ENCODE data around the gene PLCL2.

DNA sequence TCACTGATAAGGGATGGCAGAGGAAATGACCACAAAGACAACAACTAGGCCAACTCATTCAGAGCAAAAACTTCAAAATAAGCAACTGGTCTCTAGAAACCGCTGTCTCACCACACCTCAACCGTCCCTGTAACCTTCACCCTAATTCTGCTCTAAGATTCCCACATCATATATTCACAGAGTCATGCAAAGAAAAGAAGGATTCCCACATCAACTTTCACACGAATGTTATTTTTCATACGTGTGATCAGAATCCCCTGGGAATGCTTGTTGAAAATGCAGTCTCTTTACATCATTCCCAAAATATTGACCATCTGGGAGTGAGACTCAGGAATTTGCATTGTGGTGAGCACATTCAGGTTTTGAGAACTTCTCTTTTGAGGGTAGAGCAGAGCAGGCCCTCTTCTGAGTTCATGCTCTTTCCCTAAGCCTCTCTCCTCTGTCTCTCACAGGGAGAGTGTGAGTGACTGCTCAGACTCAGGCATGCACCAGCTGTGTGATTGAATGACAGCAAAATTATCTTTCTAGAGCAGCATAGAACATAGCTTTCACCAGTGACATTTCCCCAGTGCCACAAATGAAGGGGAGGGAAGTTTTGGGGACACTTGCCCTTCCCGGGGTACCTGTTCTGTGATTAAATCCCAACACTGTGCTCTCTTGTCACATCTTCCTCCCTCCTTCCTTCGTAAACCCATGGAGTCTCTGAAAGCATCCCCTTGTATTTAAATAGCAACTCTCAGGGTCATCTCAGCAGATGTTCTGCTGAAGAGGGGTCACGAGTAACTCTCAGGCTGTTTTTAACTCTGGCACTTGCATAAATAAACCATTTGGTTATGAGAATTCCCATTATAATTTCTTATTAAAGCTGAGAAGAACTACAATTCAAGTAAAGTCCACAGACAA is 170.9 kb downstream of the PLCL2 start:
- TF ChIP-seq, protein P1, sequence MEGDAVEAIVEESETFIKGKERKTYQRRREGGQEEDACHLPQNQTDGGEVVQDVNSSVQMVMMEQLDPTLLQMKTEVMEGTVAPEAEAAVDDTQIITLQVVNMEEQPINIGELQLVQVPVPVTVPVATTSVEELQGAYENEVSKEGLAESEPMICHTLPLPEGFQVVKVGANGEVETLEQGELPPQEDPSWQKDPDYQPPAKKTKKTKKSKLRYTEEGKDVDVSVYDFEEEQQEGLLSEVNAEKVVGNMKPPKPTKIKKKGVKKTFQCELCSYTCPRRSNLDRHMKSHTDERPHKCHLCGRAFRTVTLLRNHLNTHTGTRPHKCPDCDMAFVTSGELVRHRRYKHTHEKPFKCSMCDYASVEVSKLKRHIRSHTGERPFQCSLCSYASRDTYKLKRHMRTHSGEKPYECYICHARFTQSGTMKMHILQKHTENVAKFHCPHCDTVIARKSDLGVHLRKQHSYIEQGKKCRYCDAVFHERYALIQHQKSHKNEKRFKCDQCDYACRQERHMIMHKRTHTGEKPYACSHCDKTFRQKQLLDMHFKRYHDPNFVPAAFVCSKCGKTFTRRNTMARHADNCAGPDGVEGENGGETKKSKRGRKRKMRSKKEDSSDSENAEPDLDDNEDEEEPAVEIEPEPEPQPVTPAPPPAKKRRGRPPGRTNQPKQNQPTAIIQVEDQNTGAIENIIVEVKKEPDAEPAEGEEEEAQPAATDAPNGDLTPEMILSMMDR (conservative IDR thresholded peaks at IDR 0.05; ENCODE audit: low read depth in 2 of 2): no peak
- no peak for TF ChIP-seq EZH2phosphoT487 (IDR thresholded peaks at IDR 0.05; ENCODE audit: unreplicated experiment)

All from GM23338 (cell line).